Keratinocyte (primary cell): Measurements from ENCODE around the gene TPSAB1. TPM values are rescaled to one million over a fixed set of nuclear protein-coding genes. Genes with fewer than 3 reads are reported as not detected.

Experiments
- DNase-seq: peaks from one replicate; pipeline ENCODE4 v3.0.0-alpha.2; 2011; ENCODE audit warnings: low read depth, missing footprints, low spot score
- FAIRE-seq: peaks from 2 replicates; lab custom pipeline; 2011; peaks lifted over from hg19 to GRCh38; lab: Jason Lieb, UNC
- H2AFZ ChIP-seq: 2 replicates; pipeline ENCODE4 v1.6.0; 2012; ENCODE audit warnings: low read length, control low read depth, inconsistent platforms; ENCODE audit not compliant: control insufficient read depth
- H3K27ac ChIP-seq: 2 replicates; pipeline ENCODE4 v1.5.1; 2011; ENCODE audit warnings: low read length; ENCODE audit not compliant: control insufficient read depth, insufficient read depth
- H3K27me3 ChIP-seq: 3 replicates; pipeline ENCODE4 v1.6.0; 2011; ENCODE audit warnings: low read length; ENCODE audit not compliant: control insufficient read depth, insufficient read depth; ENCODE audit errors: extremely low read depth
- H3K36me3 ChIP-seq, 2 experiments: 2 replicates in 1 of 2; 3 replicates in 1 of 2; pipeline ENCODE4 v1.5.1; 2011; ENCODE audit warnings: low read length in 2 of 2, mild to moderate bottlenecking in 1 of 2; ENCODE audit not compliant: control insufficient read depth in 2 of 2, insufficient read depth in 2 of 2; ENCODE audit errors: extremely low read depth in 1 of 2
- H3K4me1 ChIP-seq: 3 replicates; pipeline ENCODE4 v1.5.1; 2011; ENCODE audit warnings: low read length; ENCODE audit not compliant: control insufficient read depth, insufficient read depth; ENCODE audit errors: extremely low read depth
- H3K4me2 ChIP-seq: 3 replicates; pipeline ENCODE4 v1.6.0; 2011; ENCODE audit warnings: low read depth, low read length; ENCODE audit not compliant: control insufficient read depth, insufficient read depth; ENCODE audit errors: extremely low read depth
- H3K4me3 ChIP-seq, 3 experiments: fragments of 200-600 bp in 1 of 3; sonication (generic) in 1 of 3; 2 replicates in 2 of 3; 3 replicates in 1 of 3; pipeline ENCODE4 v1.5.1; 2011 to 2016; ENCODE audit warnings: low read length in 3 of 3, mild to moderate bottlenecking in 3 of 3, control low read depth in 2 of 3, inconsistent platforms in 1 of 3, low read depth in 1 of 3, mixed read lengths in 1 of 3, mixed run types in 1 of 3, moderate library complexity in 1 of 3; ENCODE audit not compliant: control insufficient read depth in 2 of 3, insufficient read depth in 2 of 3; ENCODE audit errors: extremely low read depth in 1 of 3
- H3K79me2 ChIP-seq: 2 replicates; pipeline ENCODE4 v1.6.0; 2012; ENCODE audit warnings: low read length; ENCODE audit not compliant: control insufficient read depth, insufficient read depth
- H3K9ac ChIP-seq: 3 replicates; pipeline ENCODE4 v1.6.0; 2011; ENCODE audit warnings: low read length; ENCODE audit not compliant: control insufficient read depth, insufficient read depth; ENCODE audit errors: extremely low read depth
- H3K9me1 ChIP-seq: 3 replicates; pipeline ENCODE4 v1.6.0; 2011; ENCODE audit warnings: low read length; ENCODE audit not compliant: control insufficient read depth, insufficient read depth; ENCODE audit errors: extremely low read depth
- H3K9me3 ChIP-seq: 2 replicates; pipeline ENCODE4 v1.5.1; 2012; ENCODE audit warnings: low read depth, low read length; ENCODE audit not compliant: control insufficient read depth
- H4K20me1 ChIP-seq: 3 replicates; pipeline ENCODE4 v1.6.0; 2011; ENCODE audit warnings: low read length; ENCODE audit not compliant: control insufficient read depth, insufficient read depth; ENCODE audit errors: extremely low read depth
- CTCF ChIP-seq, 3 experiments: IDR thresholded peaks in 1 of 3; conservative IDR thresholded peaks in 1 of 3; optimal IDR thresholded peaks in 1 of 3; 2 replicates in 2 of 3; 3 replicates in 1 of 3; pipeline versions ENCODE3 to v1.5.1; 2011; ENCODE audit warnings: low read length in 3 of 3, mild to moderate bottlenecking in 3 of 3, moderate library complexity in 2 of 3, control low read depth in 1 of 3, inconsistent platforms in 1 of 3; ENCODE audit not compliant: insufficient read depth in 2 of 3; ENCODE audit errors: extremely low read depth in 1 of 3
- EZH2 ChIP-seq: IDR thresholded peaks from one replicate; pipeline ENCODE4 v1.6.1; 2012; ENCODE audit warnings: inconsistent platforms, mild to moderate bottlenecking, low read length, moderate library complexity
- dilution Hi-C: fragments of 300-500 bp; cut with MboI; formaldehyde crosslinking; loops from one replicate; pipeline ENCODE4 v1.7.0; 2020; ENCODE audit warnings: low sequenced_read_pairs; ENCODE audit not compliant: extremely low pct_ligation_motif_present
- polyA plus RNA-seq, 5 experiments: library from polyadenylated mRNA; depleted of rRNA in 3 of 5; stranded (reverse) in 3 of 5; stranded (forward) in 1 of 5; unstranded in 1 of 5; fragments of >200 nt; gene quantifications; 1 replicate in 1 of 5; 2 replicates in 3 of 5; 3 replicates in 1 of 5; pipeline versions ENCODE4 v1.2.1 to v1.2.3, GENCODE V29; 2011 to 2012; ENCODE audit warnings: missing spikeins in 2 of 5, low read depth in 1 of 5, low replicate concordance in 1 of 5

TPSAB1 gene
- polyA plus RNA-seq, 1 donor (not counting 4 experiments of a cell fraction or from before 2014, with no cell fraction given): not detected

GRCh38 chr16:1199347-1200013 lies 41.0 kb upstream of the TPSAB1 start:
- no peaks in the 10 kb centered on the region for H3K9me1 ChIP-seq
- no peaks in the 10 kb centered on the region for H4K20me1 ChIP-seq
- FAIRE-seq (no peak), DNase-seq (no peak)
- H3K4me1 ChIP-seq: no peaks in the 10 kb centered on the region
- H3K27ac ChIP-seq: no peak overlapping the region
- no peaks in the 10 kb centered on the region for H3K79me2 ChIP-seq
- no peak overlapping the region for H3K4me3 ChIP-seq
- H3K27me3 ChIP-seq: peaks cover 9% of the 10 kb centered on the region
- dilution Hi-C loops: no loop called here
- H3K4me2 ChIP-seq: no peak overlapping the region
- TF ChIP-seq CTCF (optimal IDR thresholded peaks at IDR 0.05 in 1 of 3, IDR thresholded peaks at IDR 0.05 in 1 of 3, conservative IDR thresholded peaks at IDR 0.05 in 1 of 3; ENCODE audit: extremely low read depth in 1 of 3, insufficient read depth in 2 of 3, low read length in 3 of 3) (no peak), EZH2 (no peak)
- H3K36me3 ChIP-seq: no peaks in the 10 kb centered on the region
- H3K9ac ChIP-seq: no peak overlapping the region
- peaks cover 4% of the 10 kb centered on the region for H3K9me3 ChIP-seq
- no peak overlapping the region for H2AFZ ChIP-seq

GRCh38 chr16:1200014-1200627 lies 40.4 kb upstream of the TPSAB1 start:
- H2AFZ ChIP-seq: no peak overlapping the region
- H3K79me2 ChIP-seq: no peaks in the 10 kb centered on the region
- H3K4me2 ChIP-seq: no peak overlapping the region
- H3K9me3 ChIP-seq: peaks cover 4% of the 10 kb centered on the region
- peaks cover 11% of the 10 kb centered on the region for H3K27me3 ChIP-seq
- no peaks in the 10 kb centered on the region for H3K36me3 ChIP-seq
- no peaks in the 10 kb centered on the region for H3K4me1 ChIP-seq
- dilution Hi-C loops: no loop called here
- DNase-seq: no peak
- H3K9ac ChIP-seq: no peak overlapping the region
- no peak overlapping the region for H3K4me3 ChIP-seq
- no peak for TF ChIP-seq EZH2
- no peak overlapping the region for H3K27ac ChIP-seq
- FAIRE-seq: no peak
- H3K9me1 ChIP-seq: no peaks in the 10 kb centered on the region
- no peaks in the 10 kb centered on the region for H4K20me1 ChIP-seq
